HG02678 (cell line): ENCODE results near the gene SLFN13.
"Not testable (repeated sequence)": the region's sequence is repeated elsewhere in the genome, so short reads cannot be mapped to it uniquely, and the experiment has no call there.

Experiments used
- ATAC-seq: cut with Tn5 transposase; IDR thresholded peaks from one replicate; pipeline ENCODE4 v1.9.1; 2021; ENCODE audit warnings: mild to moderate bottlenecking, moderate library complexity; ENCODE audit not compliant: unreplicated experiment

Gene SLFN13

GRCh38 chr17:35432176-35433074 is 16.1 kb downstream of the SLFN13 start, which contains the start of gene SLFN12:
SLFN12 (minus strand) TSS chr17:35432500; CDS start chr17:35423028, 9,472 bp downstream.
- ATAC-seq = peak; percentile 60

- no peak for ATAC-seq
Measured at GRCh38 chr17:35429702-35430101, 18.9 kb downstream of the SLFN13 start.

GRCh38 chr17:35428229-35428628 is 20.3 kb downstream of the SLFN13 start:
- no peak for ATAC-seq

- ATAC-seq = no peak
Measured at GRCh38 chr17:35423761-35424160, 24.8 kb downstream of the SLFN13 start.

- ATAC-seq = not testable (repeated sequence)
Measured at GRCh38 chr17:35421069-35421468, 27.5 kb downstream of the SLFN13 start.

GRCh38 chr17:35416659-35417058 is 31.9 kb downstream of the SLFN13 start:
- no peak for ATAC-seq

- ATAC-seq = not testable (repeated sequence)
Measured at GRCh38 chr17:35414707-35415106, 33.9 kb downstream of the SLFN13 start.

- no peak for ATAC-seq
Measured at GRCh38 chr17:35414247-35414646, 34.3 kb downstream of the SLFN13 start.

GRCh38 chr17:35407531-35407930 is 41.0 kb downstream of the SLFN13 start:
- no peak for ATAC-seq

- no peak for ATAC-seq
Measured at GRCh38 chr17:35406568-35406967, 42.0 kb downstream of the SLFN13 start.

- ATAC-seq = no peak
Measured at GRCh38 chr17:35404360-35404759, 44.2 kb downstream of the SLFN13 start.

GRCh38 chr17:35393783-35394182 is 54.8 kb downstream of the SLFN13 start:
- not testable (repeated sequence) for ATAC-seq

- no peak for ATAC-seq
Measured at GRCh38 chr17:35390663-35391062, 57.9 kb downstream of the SLFN13 start.

- no peak for ATAC-seq
Measured at GRCh38 chr17:35390156-35390555, 58.4 kb downstream of the SLFN13 start.

- ATAC-seq = no peak
Measured at GRCh38 chr17:35387496-35387895, 61.1 kb downstream of the SLFN13 start.
